Neural progenitor cell (in vitro differentiated cells): ENCODE measurements around the gene CLCN4. TPM values are rescaled to one million over a fixed set of nuclear protein-coding genes. Genes with fewer than 3 reads are reported as not detected.

Source experiments
- DNase-seq: peaks from one replicate; pipeline ENCODE4 v3.0.0-alpha.2; 2016; ENCODE audit warnings: low spot score
- H2AFZ ChIP-seq: fragments of 200-600 bp; sonication (generic); replicated peaks from 2 replicates; pipeline ENCODE4 v1.6.1; 2016; ENCODE audit warnings: antibody characterized with exemption
- H3F3A ChIP-seq: fragments of 200-600 bp; sonication (generic); 2 replicates; pipeline ENCODE4 v1.6.1; 2016; ENCODE audit warnings: antibody characterized with exemption, low read depth
- H3K27ac ChIP-seq: fragments of 200-600 bp; sonication (generic); 2 replicates; pipeline ENCODE4 v1.5.1; 2016; ENCODE audit warnings: mild to moderate bottlenecking
- H3K27me3 ChIP-seq: fragments of 200-600 bp; sonication (generic); 2 replicates; pipeline ENCODE4 v1.6.1; 2016; ENCODE audit warnings: mild to moderate bottlenecking, moderate library complexity
- H3K36me3 ChIP-seq: fragments of 200-600 bp; sonication (generic); 2 replicates; pipeline ENCODE4 v1.5.1; 2016
- H3K4me1 ChIP-seq: fragments of 200-600 bp; sonication (generic); 2 replicates; pipeline ENCODE4 v1.6.1; 2016; ENCODE audit warnings: mixed run types
- H3K4me2 ChIP-seq: fragments of 200-600 bp; sonication (generic); 2 replicates; pipeline ENCODE4 v1.6.1; 2016
- H3K4me3 ChIP-seq: fragments of 200-600 bp; sonication (generic); 2 replicates; pipeline ENCODE4 v1.5.1; 2016
- H3K79me2 ChIP-seq: fragments of 200-600 bp; sonication (generic); 2 replicates; pipeline ENCODE4 v1.6.1; 2016; ENCODE audit warnings: low read depth
- H3K9ac ChIP-seq: fragments of 200-600 bp; sonication (generic); 2 replicates; pipeline ENCODE4 v1.6.1; 2016
- H3K9me3 ChIP-seq: fragments of 200-600 bp; sonication (generic); 2 replicates; pipeline ENCODE4 v1.5.1; 2016; ENCODE audit warnings: low read depth
- H4K20me1 ChIP-seq: fragments of 200-600 bp; sonication (generic); 2 replicates; pipeline ENCODE4 v1.6.1; 2016; ENCODE audit warnings: low read depth
- H3K27ac Mint-ChIP-seq: 3 replicates; pipeline ENCODE4 v1.8.0; 2021; ENCODE audit warnings: mixed read lengths
- H3K27me3 Mint-ChIP-seq: 2 replicates; pipeline ENCODE4 v1.8.0; 2022; ENCODE audit warnings: low read depth, mild to moderate bottlenecking, inconsistent platforms, moderate library complexity, mixed read lengths; ENCODE audit not compliant: insufficient read depth
- H3K36me3 Mint-ChIP-seq: 3 replicates; pipeline ENCODE4 v1.8.0; 2021; ENCODE audit warnings: mixed read lengths
- H3K4me1 Mint-ChIP-seq: 3 replicates; pipeline ENCODE4 v1.8.0; 2021; ENCODE audit warnings: mixed read lengths
- H3K4me3 Mint-ChIP-seq: 3 replicates; pipeline ENCODE4 v1.8.0; 2021; ENCODE audit warnings: mild to moderate bottlenecking, moderate library complexity, mixed read lengths
- H3K9me3 Mint-ChIP-seq: 3 replicates; pipeline ENCODE4 v1.8.0; 2020; ENCODE audit warnings: mixed read lengths
- CTCF ChIP-seq: fragments of 200-600 bp; sonication (generic); IDR thresholded peaks from 2 replicates; pipeline ENCODE4 v1.5.1; 2017; ENCODE audit warnings: antibody characterized with exemption, mild to moderate bottlenecking
- EZH2 ChIP-seq: fragments of 200-600 bp; sonication (generic); IDR thresholded peaks from 2 replicates; pipeline ENCODE4 v1.6.1; 2017; ENCODE audit warnings: antibody characterized with exemption, mild to moderate bottlenecking, moderate library complexity
- EZH2phosphoT487 ChIP-seq: fragments of 200-600 bp; sonication (generic); IDR thresholded peaks from 2 replicates; pipeline ENCODE4 v1.6.1; 2017; ENCODE audit warnings: antibody characterized with exemption
- total RNA-seq: library from RNA; depleted of rRNA; stranded (reverse); fragments of >200 nt; gene quantifications from 2 replicates; pipeline ENCODE4 v1.2.3, GENCODE V29; 2015; ENCODE audit warnings: low replicate concordance

CLCN4 gene
- total RNA-seq: 6.5 and 6.6 TPM in 2 replicates

GRCh38 chrX:10156199-10157031 is at the start of gene CLCN4:
CLCN4 (plus strand) TSS chrX:10156975; CDS start chrX:10185033, 28,058 bp downstream.
- H3K4me1 ChIP-seq: peaks cover 15% of the 10 kb centered on the region
- Mint-ChIP-seq H3K4me3 (peak within 1 kb of the TSS; percentile 80), H3K4me1 (peaks cover 32% of the 10 kb centered on the region), H3K27ac (peak within 1 kb of the TSS; percentile 81), H3K9me3 (peaks cover 12% of the 10 kb centered on the region), H3K36me3 (peaks cover 5% of the 10 kb centered on the region), H3K27me3 (peaks cover 9% of the 10 kb centered on the region)
- TF ChIP-seq CTCF: no peak
- TF ChIP-seq EZH2: no peak
- no peak for TF ChIP-seq EZH2phosphoT487
- no peaks in the 10 kb centered on the region for H3K36me3 ChIP-seq
- peak within 1 kb of the TSS; percentile 76 for H3K4me2 ChIP-seq
- peak; percentile 74 for DNase-seq
- H3K27me3 ChIP-seq: no peaks in the 10 kb centered on the region
- no peak within 1 kb of the TSS for H3K9ac ChIP-seq
- H3F3A ChIP-seq: peaks cover 13% of the 10 kb centered on the region
- H3K27ac ChIP-seq: no peak within 1 kb of the TSS
- H4K20me1 ChIP-seq: no peaks in the 10 kb centered on the region
- no peaks in the 10 kb centered on the region for H3K9me3 ChIP-seq
- peak within 1 kb of the TSS; percentile 35 for H3K4me3 ChIP-seq
- H3K79me2 ChIP-seq: no peaks in the 10 kb centered on the region
- H2AFZ ChIP-seq: peak within 1 kb of the TSS; percentile 32

- no peak overlapping the region for H2AFZ ChIP-seq
- no peak overlapping the region for H3K27ac ChIP-seq
- H3K4me2 ChIP-seq: no peak overlapping the region
- Mint-ChIP-seq H3K9me3 (peaks cover 21% of the 10 kb centered on the region), H3K27me3 (peaks cover 1% of the 10 kb centered on the region), H3K36me3 (peaks cover 32% of the 10 kb centered on the region), H3K4me3 (no peak overlapping the region), H3K27ac (no peak overlapping the region), H3K4me1 (peaks cover 15% of the 10 kb centered on the region)
- no peaks in the 10 kb centered on the region for H3K79me2 ChIP-seq
- no peaks in the 10 kb centered on the region for H3K9me3 ChIP-seq
- H3K9ac ChIP-seq: no peak overlapping the region
- H3K4me3 ChIP-seq: no peak overlapping the region
- no peaks in the 10 kb centered on the region for H3K4me1 ChIP-seq
- H3F3A ChIP-seq: no peaks in the 10 kb centered on the region
- no peak for TF ChIP-seq CTCF
- no peak for TF ChIP-seq EZH2phosphoT487
- no peaks in the 10 kb centered on the region for H3K36me3 ChIP-seq
- H4K20me1 ChIP-seq: no peaks in the 10 kb centered on the region
- no peak for DNase-seq
- no peaks in the 10 kb centered on the region for H3K27me3 ChIP-seq
These were observed 49.3 kb upstream of the CLCN4 start for GRCh38 chrX:10107483-10107882.

- no peak for DNase-seq
- Histone ChIP-seq H3K4me1 (no peaks in the 10 kb centered on the region), H4K20me1 (no peaks in the 10 kb centered on the region), H3K9ac (no peak overlapping the region), H3K9me3 (no peaks in the 10 kb centered on the region), H3F3A (no peaks in the 10 kb centered on the region), H3K4me3 (no peak overlapping the region), H3K27ac (no peak overlapping the region), H3K4me2 (no peak overlapping the region), H3K36me3 (no peaks in the 10 kb centered on the region), H3K27me3 (no peaks in the 10 kb centered on the region), H2AFZ (no peak overlapping the region), H3K79me2 (no peaks in the 10 kb centered on the region)
- Mint-ChIP-seq H3K4me3 (no peak overlapping the region), H3K36me3 (peaks cover 37% of the 10 kb centered on the region), H3K27ac (no peak overlapping the region), H3K27me3 (peaks cover 2% of the 10 kb centered on the region), H3K4me1 (peaks cover 15% of the 10 kb centered on the region), H3K9me3 (peaks cover 23% of the 10 kb centered on the region)
- TF ChIP-seq CTCF (no peak), EZH2phosphoT487 (no peak), EZH2 (no peak)
These were observed 48.5 kb upstream of the CLCN4 start for GRCh38 chrX:10108288-10108687.
